Retinal pigment epithelial cell (primary cell): Measurements from ENCODE around the gene PPTC7.
"Not testable (repeated sequence)": the region's sequence is repeated elsewhere in the genome, so short reads cannot be mapped to it uniquely, and the experiment has no call there.

Source experiments
- DNase-seq: peaks from one replicate; pipeline ENCODE4 v3.0.0-alpha.2; 2010; ENCODE audit warnings: low read depth
- H3K4me3 ChIP-seq: 2 replicates; pipeline ENCODE4 v1.5.1; 2011; ENCODE audit warnings: mild to moderate bottlenecking, low read length, control low read depth, moderate library complexity
- TF ChIP-seq, protein P1 (sequence below): conservative IDR thresholded peaks from 2 replicates; pipeline ENCODE4 v1.5.1; 2011; ENCODE audit warnings: low read depth, low read length, control low read depth, inconsistent platforms

Gene PPTC7

GRCh38 chr12:110546339-110546738 is 36.8 kb downstream of the PPTC7 start:
- TF ChIP-seq, protein P1, sequence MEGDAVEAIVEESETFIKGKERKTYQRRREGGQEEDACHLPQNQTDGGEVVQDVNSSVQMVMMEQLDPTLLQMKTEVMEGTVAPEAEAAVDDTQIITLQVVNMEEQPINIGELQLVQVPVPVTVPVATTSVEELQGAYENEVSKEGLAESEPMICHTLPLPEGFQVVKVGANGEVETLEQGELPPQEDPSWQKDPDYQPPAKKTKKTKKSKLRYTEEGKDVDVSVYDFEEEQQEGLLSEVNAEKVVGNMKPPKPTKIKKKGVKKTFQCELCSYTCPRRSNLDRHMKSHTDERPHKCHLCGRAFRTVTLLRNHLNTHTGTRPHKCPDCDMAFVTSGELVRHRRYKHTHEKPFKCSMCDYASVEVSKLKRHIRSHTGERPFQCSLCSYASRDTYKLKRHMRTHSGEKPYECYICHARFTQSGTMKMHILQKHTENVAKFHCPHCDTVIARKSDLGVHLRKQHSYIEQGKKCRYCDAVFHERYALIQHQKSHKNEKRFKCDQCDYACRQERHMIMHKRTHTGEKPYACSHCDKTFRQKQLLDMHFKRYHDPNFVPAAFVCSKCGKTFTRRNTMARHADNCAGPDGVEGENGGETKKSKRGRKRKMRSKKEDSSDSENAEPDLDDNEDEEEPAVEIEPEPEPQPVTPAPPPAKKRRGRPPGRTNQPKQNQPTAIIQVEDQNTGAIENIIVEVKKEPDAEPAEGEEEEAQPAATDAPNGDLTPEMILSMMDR: no peak
- H3K4me3 ChIP-seq: no peak overlapping the region
- DNase-seq: peak; percentile 46

- H3K4me3 ChIP-seq: no peak overlapping the region
- TF ChIP-seq, protein P1: no peak
- no peak for DNase-seq
Measured at GRCh38 chr12:110545812-110546211, 37.3 kb downstream of the PPTC7 start.

- not testable (repeated sequence) for H3K4me3 ChIP-seq, DNase-seq
Measured at GRCh38 chr12:110545259-110545658, 37.9 kb downstream of the PPTC7 start.

DNA sequence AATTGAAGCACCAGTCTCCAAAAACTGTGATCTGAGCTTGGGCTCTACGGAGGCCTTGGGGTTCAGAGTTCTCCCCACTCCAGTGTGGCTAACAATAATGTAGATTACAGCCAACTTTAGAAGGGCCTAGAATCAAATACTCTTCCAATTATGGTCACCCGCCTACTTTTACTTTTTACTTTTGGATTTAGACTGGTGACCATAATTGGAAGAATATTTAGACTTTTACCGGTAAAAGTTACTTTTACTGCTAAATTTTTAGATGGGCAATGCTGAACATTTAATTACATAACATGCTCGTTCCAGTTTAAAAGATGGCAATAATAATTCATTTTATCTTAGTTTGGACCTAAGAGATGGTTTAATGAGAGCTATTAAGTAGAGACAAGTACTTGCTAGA is 39.2 kb downstream of the PPTC7 start:
- TF ChIP-seq, protein P1: no peak
- H3K4me3 ChIP-seq: no peak overlapping the region
- no peak for DNase-seq

DNA sequence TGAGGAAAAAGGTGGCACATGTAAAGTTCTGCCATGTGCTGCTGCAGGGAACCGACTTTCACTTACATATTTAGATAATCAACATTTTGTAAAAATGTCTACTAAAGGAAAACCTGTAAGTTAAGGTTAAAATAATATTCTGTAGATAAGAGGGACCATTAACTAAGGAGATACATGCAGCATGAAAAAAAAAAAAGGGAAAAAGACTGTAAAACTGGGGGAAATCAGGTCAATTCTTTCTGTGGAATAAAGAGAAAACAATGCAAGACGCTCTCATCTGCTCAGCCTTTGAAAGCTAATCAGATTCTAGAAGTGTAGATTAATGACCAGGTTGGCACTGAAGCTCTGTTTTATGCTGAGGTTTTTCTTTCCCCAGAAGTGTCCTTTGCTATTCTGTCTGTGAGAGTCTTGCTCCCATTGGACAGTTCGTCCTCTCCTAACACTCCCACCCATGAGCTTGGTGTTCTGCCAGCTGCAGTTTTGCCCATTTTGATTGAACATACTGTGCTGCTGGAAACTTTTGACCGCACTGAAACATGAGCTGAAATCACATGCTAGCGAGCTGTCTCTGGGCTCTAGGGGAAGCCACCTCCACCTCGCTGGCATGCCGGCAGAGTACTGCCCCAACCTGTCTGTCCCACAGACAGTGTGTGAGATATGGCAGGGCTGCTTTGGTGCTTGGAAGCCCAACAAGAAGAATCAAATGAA is 39.7 kb downstream of the PPTC7 start:
- TF ChIP-seq, protein P1: no peak
- DNase-seq: peak; percentile 88
- no peak overlapping the region for H3K4me3 ChIP-seq

DNA sequence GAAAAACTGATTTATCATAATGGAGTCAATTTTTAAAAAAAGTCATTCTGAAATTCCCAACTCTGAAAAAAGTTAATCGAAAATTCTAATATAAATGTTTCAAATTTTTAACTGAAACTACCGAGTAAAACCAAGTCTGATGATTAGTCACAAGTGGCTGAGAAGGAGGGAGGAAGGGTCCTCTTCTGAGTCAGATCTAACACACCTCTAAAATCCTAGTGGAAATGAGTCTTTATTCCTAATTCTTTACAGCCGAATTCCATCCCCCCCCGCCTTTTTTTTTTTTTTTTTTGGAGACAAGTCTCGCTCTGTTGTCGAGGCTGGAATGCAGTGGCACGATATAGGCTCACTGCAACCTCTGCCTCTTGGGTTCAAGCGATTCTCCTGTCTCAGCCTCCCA is 43.1 kb downstream of the PPTC7 start:
- H3K4me3 ChIP-seq: no peak overlapping the region
- TF ChIP-seq, protein P1: no peak
- DNase-seq: no peak

GRCh38 chr12:110538869-110539622 is 44.1 kb downstream of the PPTC7 start:
- TF ChIP-seq, protein P1: no peak
- no peak for DNase-seq
- no peak overlapping the region for H3K4me3 ChIP-seq
